ENCODE data around the gene CLTCL1.
"Not testable (repeated sequence)": the region's sequence is repeated elsewhere in the genome, so short reads cannot be mapped to it uniquely, and the experiment has no call there.

CLTCL1 gene

DNA sequence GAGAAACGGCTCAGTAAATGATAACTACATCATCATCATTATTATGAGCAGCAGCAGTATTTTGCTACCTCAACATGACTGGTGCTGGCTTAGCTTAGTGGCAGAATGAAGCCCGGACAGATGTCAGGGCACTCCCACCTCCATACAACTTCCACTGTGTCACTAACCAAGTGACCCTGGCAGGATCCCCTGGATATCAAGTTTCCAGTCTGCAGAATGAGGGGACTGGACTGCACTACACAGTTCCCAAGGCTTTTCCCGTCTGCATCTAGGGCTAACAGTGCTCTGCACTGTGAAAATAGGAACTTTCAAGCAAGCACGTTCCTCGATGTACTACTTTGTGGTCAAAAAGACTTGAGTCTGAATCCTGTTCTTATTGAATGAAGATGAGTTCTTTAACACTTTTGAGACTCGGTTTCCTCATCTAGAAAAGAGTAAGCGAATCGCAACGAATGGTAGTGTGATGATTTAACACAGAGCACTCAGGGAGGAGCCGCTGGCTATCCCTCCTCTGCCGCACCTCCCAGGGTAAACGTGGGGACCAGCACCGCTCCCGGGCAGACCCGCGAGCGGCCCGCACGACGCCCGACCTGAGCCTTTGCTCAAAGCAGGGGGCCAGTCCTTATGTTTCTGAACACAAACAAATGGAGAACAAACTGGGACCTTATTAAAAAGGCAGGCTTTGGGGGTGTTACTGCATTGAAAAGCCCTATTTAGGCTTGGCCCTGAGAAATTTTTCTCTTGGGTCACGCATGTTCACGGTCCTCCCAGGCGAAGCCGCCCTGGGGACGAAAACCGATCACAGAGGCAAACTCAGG lies 910 bp downstream of the CLTCL1 start:
- no peak for DNase-seq

DNA sequence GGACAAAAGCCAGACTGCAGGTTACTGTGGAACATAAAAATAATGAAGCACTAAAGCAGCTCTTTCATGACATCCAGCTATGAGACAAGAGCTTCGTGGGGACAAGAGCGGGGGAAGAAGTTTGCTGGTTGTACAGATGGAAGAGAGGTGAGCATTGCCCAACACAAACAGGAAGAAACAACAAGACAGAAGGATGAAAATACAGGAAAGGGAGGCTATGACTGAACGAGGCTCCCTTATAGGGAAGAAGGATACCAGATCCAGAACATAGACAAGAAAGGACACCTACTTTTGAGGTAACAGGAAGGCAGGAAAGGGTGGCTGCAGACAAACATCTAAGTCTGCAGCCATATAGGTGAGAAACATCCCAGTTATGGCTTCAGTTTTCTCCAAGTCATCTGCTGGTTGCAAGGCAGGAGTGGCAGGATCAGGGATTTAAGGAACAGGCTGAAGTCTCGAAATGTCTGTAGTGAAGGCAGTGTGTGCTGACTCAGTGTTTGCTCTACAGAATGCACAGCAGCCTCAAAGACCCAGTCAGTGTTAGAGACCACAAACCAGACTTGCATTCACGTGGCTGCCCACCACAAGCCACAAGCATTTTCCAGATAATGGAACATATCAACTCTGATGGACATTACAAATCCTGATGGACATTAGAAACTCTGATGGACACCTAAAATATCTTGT lies 1.9 kb downstream of the CLTCL1 start:
- no peak for DNase-seq

DNA sequence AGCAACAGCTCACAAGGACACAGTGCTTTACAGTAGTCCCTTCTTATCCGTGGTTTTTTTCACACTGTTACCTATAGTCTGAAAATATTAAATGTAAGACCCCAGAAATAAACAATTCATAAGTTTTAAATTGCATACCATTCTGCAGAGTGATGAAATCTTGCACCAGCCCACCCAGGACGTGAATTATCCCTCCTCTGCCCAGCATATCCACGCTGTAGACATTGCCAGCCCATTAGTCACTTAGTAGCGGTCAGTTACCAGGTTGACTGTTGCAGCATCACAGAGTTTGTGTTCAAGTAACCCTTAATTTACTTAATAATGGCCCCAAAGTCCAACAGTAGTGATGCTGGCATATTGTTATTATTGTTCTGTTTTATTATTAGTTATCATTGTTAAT lies 3.6 kb downstream of the CLTCL1 start:
- DNase-seq: no peak

DNA sequence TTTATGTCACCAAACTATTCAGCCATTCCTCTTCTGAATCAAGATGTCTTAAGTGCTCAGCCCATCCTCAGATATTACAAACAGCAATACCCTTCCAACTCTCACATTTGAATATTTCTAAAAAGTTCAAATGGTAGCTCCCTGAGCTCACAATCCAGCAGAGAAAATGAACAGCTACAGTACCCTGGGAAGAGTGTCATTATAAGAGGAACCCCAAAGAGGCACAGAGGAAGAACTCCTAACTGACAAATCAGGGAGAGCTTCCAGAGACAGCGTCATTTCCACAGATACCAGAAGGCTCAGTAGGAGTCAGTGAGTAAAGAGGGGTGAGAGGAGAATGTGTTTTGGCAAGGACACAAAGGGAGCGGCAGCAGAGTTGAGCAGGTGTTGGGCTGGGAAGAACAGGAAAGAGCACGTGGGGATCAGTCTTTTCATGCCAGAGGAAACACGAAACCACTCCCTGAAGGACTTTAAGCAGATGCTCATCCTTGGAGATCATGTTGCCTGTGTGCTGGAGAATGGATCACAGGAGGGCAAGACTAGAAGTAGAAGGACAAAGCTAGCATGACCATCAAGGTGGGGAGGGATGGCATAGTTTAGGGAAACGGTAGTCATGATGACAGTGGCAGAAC lies 4.3 kb downstream of the CLTCL1 start:
- DNase-seq: peak; percentile 67

DNA sequence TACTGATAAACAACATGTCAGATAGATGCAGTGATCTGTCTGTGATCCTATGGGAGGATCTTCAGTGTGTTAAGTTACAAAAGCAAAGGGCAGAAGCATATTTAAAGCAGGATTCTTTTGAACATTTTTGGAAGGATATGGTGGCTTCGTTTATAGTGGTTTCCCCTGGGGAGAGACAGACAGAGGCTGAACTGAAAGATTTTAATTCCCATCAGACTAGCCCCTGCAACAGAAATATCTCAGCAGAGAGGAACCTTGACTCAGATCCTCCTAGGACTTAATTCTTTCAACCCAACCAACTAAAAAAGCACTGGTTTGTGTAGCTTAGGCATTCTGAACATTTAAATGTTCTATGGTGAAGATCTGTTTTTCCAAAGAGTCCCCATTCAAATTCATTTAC lies 5.7 kb downstream of the CLTCL1 start:
- DNase-seq: no peak

DNA sequence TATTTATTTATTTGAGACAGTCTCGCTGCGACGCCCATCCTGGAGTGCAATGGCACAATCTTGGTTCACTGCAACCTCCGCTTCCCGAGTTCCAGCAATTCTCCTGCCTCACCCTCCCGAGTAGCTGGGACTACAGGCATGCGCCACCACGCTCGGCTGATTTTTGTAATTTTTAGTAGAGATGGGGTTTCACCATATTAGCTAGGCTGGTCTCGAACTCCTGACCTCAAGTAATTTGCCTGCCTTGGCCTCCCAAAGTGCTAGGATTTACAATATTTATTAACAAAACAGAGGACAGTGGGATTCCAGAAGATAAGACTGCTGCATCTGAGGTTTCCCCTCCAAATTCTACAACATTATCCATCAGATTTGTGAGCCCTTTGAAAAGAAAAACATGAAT lies 12.4 kb downstream of the CLTCL1 start:
- not testable (repeated sequence) for DNase-seq

DNA sequence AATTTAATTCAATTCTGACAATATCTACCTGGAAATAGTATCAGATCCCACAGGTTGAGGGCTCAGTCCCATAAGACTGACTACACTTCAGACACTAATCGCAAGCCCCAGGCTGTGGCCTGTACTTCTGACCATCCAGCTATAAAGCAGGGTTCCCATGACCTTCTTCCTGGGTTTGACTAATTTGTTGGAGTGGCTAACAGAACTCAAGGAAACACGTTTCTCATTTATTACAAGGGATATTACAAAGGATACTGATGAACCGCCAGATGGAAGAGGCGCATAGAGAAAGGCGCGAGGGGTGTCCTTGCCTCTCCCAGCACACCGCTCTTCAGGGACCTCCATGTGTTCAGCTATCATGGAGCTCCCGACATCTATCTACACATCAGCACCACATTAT lies 13.7 kb downstream of the CLTCL1 start:
- no peak for DNase-seq

DNA sequence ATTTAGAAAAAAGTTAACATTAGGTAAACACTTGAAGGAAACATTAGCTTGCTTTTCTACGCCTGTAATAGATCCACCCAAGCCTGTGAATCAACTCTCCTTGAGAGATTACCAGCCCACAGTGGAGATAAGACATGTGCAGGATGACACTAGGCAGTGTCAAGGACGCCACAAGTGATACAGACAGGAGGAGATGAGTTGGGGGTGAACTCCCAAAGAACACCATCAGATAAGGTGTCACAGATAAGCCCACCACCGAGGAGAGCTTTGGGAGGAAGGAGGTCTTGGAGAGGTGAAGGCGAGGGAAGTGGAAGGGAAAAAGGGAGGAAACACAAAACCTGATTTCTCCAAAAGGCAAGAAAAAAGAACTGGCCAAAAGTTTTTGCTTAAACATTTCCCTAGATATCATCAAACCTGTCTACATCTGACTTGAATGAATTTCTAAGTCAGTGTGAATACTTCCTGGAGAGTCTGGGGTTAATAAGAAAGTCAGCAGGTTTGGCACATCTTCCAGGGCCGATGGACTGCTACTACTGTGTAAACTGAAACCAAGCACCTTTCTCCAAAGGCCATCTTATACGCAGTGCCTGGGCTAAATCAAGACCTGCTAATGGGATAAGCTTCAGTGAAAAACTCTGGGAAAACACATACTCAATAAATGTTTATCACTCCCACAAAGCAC lies 15.5 kb downstream of the CLTCL1 start:
- DNase-seq: no peak

DNA sequence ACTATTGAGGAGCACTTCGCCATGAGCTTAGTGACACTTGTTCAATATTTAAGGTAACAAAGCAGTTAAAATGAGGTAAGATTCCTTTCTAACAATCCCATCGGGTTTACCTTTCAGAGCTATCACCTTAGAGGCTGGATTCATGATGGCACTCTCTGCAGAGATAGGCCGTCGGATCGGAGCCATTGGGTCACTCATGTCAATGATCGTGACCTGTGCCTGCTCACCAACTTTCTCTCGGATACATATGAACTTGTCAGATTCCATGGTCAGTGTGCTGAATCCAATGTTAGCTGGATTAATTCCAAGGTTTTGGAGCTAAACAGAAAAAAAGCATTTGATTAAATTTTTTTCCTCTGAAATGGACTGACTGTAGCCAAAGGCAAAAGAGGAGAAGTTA lies 16.0 kb downstream of the CLTCL1 start:
- no peak for DNase-seq

DNA sequence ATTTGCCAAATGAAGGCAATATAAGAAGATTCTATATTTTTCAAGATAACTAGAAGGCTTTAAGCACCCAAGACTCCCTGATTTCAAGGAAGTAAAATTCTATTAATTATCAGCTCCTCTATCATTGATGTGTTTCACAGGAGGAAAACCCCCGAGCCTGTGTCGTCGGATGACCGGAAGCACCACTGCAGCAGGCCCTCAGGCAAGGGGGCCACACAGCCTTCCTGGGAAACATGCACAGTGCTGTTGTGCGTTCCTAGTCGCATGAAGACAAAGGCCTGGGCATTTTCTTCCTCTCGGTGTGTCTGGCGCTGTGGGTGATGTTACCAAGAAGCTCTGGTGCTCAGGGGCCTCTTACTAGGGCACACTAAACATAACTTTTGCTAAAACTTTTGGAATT lies 16.4 kb downstream of the CLTCL1 start:
- DNase-seq: no peak

DNA sequence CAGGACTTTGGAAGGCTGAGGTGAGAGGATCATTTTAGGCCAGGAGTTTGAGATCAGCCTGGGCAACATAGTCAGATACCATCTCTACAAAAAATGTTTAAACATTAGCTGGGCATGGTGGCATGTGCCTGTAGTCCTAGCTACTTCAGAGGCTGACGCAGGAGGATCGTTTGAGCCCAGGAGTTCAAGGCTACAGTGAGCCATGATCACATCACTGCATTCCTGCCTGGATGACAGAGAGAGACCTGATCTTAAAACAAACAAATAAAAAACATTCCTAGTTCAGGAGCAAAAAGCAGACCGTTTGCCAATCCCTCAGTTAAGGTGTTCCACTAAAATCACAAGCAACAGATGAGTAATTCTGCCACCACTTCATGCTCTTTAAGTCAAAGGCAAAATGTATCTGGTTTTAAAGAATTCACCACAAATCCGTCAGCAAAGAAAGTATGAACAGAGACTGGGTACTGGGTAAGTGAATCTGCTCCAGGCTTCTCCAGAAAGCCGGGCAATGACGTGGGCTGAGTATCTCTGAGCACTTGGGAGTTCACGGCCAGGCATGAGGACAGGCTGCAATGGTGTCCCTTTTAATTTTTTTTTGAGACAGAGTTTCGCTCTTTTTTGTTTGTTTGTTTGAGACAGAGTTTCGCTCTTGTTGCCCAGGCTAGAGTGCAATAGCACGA lies 19.5 kb downstream of the CLTCL1 start:
- no peak for DNase-seq

DNA sequence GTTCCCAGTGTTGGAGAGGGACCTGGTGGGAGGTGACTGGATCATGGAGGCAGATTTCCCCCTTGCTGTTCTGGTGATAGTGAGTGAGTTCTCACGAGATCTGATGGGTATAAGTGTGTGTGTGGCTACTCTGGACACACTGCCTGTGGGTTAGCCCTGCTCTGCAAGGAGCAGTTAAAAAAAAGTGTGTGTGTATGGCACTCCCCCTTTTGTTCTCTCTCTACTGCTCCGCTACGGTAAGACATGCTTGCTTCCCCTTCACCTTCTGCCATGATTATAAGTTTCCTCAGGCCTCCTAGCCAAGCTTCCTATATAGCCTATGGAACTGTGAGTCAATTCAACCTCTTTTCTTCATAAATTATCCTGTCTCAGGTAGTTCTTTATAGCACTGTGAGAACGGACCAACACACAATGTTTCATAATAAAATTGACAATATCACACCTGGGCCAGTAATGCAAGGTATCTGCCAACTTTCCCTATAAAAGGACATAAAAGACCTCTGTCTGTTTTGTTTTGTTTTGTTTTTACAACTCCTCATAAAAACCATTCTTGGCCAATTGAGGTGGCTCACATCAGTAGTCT lies 20.2 kb downstream of the CLTCL1 start:
- no peak for DNase-seq

DNA sequence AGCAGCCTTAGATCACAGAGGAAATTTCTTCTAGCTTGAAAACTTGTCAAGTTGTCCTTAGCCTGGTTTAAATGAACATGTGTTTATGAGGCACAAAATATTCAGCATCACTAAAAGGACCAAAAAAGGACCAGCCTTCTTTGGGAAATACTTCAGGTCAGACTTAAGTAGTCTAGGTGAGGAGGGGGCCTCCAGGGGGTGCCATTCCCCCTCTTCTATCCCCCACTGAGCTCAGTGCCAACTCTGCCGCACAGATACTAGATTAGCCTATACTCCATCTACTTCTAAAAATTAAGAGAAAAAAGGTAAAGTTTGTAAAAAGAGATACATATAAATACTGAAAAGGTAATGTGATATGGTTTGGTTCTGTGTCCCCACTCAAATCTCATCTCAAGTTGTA lies 20.6 kb downstream of the CLTCL1 start:
- no peak for DNase-seq

DNA sequence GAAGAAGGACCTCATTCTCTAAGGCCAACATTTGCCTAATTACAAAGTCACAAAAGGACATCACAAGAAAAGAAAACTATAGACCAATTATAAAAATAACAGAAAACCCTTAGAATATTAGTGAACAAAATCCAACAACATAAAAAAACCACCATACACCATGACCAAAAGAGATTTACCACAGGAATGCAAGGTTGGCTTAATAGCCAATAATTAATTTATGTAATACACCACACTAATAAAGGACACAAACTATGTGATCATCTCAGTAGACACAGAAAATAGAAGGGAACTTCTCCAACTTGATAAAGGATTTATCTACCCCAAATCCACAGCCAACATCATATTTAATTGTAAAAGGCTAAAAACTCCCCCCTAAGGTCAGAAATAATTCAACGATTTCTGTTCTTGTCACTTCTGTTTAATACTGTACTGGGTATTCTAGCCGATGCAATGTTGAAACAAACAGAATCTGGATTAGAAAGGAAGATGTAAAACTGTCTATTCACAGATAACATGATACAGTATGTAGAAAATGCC lies 24.9 kb downstream of the CLTCL1 start:
- DNase-seq: no peak

DNA sequence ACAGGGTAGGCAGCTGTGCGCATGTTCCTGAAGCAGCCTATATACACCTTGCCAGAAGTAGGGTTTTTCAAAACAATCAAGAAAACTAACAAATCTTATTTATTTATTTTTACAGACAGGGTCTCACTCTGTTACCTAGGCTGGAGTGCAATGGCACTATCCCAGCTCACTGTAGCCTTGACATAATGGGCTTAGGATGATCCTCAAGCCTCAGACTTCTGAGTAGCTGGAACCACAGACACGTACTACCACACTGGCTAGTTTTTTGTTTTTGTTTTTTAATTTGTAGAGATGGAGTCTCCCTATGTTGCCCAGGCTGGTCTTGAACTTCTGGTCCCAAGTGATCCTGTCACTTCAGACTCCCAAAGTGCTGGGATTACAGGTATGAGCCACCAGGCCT lies 25.7 kb downstream of the CLTCL1 start:
- no peak for DNase-seq

DNA sequence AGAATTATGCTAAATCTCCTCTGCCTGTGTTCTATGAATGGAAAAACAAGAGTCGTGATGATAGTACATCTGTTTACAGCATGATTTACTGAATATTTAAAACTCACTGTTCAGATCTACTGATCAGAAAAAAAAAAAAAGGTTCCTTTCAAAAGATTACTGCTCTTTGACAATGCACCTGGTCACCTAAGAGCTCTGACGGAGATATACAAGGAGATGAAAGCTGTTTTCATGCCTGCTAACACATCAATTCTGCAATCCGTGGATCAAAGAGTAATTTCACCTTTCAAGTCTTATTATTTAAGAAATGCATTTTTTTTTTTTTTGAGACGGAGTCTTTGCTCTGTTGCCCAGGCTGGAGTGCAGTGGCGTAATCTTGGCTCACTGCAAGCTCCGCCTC lies 30.7 kb downstream of the CLTCL1 start:
- DNase-seq: no peak

DNA sequence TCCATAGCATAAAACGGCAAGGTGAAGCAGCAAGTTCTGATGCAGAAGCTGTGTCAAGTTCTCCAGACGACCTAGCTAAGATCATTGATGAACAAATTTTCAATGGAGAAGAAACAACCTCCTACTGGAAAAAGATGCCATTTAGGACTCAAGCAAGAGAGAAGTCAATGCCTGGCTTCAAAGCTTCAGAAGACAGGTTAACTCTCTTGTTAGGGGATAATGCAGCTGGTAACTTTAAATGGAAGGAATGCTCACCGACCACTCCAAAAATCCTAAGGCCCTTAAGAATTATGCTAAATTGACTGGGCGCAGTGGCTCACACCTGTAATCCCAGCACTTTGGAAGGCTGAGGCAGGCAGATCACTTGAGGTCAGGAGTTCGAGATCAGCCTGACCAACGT lies 31.3 kb downstream of the CLTCL1 start:
- DNase-seq: no peak

DNA sequence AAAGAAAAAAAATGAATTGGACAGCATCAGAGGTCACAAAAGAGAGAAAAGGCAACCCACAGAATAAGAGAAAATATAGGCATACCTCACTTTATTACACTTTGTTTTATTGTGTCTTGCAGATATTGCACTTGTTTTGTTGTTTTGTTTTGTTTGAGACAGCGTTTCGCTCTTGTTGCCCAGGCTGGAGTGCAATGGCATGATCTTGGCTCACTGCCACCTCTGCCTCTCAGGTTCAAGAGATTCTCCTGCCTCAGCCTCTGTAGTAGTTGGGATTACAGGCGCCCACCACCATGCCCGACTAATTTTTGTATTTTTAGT lies 32.6 kb downstream of the CLTCL1 start:
- DNase-seq: not testable (repeated sequence)

DNA sequence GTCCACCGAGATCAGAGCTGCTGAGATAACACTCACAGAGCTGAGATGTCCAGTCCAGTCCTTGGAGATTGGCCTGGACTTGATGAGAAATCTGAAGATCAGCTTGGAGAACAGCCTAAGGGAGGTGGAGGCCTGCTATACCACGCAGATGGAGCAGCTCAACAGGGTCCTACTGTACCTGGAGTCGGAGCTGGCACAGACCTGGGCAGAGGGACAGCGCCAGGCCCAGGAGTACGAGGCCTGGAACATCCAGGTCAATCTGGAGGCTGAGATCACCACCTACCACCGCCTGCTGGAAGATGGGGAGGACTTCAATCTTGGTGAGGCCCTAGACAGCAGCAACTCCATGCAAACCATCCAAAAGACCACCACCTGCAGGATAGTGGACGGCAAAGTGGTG lies 33.1 kb downstream of the CLTCL1 start:
- DNase-seq: no peak

DNA sequence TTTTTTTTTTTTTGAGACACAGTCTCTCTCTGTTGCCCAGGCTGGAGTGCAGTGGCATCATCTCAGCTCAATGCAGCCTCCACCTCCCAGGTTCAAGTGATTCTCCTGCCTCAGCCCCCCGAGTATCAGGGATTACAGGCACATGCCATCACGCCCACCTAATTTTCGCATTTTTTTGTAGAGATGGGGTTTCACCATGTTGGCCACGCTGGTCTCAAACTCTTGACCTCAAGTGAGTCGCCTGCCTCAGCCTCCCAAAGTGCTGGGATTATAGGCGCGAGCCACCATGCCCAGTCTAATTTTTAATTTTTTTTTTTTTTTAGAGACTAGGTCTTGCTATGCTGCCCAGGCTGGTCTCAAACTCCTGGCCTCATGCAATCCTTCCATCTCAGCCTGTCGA lies 35.2 kb downstream of the CLTCL1 start:
- not testable (repeated sequence) for DNase-seq

DNA sequence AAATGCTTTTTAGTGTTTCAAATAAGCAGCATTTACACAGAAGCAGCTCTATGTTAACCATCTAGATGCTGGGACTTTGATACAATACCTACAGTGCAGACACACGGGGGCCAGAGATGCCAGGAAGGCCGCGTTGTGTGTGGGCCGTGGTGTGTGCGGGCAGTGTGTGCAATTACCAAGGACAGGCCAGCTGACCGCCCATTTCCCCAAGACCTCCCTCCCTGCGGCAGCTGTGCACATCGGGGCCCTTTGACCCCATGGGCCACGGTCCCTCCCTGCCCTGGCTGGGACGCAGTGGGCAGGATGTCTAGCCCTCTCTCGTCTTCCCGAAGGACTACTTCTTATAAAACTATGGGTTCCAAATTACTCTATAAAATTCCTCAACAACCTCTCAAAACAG lies 38.4 kb downstream of the CLTCL1 start:
- DNase-seq: no peak

DNA sequence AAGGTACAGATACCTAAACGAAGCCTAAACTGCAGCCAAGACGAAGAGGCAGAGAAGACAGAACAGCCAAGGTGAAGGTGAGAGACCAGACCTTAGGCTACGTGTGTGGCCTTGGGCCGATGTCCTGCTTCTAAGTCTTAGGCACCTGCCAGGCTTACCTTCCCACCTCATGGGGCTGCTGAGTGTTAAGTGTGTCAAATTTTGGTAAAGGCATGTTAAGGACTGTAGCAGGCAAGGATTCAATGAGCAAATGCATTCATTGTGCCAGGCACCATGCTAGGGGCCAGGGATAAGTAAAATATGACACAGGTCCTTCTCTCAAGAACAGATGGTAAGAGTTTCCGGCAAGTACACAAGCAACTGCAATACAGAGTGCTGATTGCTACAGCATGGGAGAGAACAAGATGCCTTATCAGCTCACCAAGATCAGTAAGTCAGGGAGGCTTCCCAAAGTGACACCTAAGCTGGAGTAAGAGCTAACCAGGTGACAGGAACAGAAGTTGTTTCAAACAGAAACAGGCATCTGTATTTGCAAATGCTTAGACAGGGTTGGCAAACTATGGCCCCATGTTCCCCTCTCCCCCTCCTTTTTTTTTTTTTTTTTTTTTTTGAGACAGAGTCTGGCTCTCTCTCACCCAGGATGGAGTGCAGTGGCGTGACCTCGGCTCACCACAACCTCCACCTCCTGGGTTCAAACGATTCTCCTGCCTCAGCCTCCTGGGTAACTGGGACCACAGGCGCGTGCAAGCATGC lies 46.7 kb downstream of the CLTCL1 start:
- no peak for DNase-seq
